H1 (cell line): ENCODE results near the gene ZNF155. TPM values are rescaled to one million over a fixed set of nuclear protein-coding genes. Genes with fewer than 3 reads are reported as not detected.

Experiments used
- CHD7 ChIP-seq: fragments of 300-600 bp; sonication (generic); IDR thresholded peaks from 2 replicates; pipeline ENCODE4 v1.7.1; 2012; ENCODE audit warnings: low read length, moderate library complexity, mild to moderate bottlenecking, inconsistent platforms; ENCODE audit not compliant: insufficient replicate concordance
- E2F6 ChIP-seq: IDR thresholded peaks from 2 replicates; pipeline ENCODE4 v1.6.1; 2012; ENCODE audit warnings: inconsistent platforms
- FOSL1 ChIP-seq: IDR thresholded peaks from 2 replicates; pipeline ENCODE4 v1.6.1; 2011; ENCODE audit warnings: mild to moderate bottlenecking, low read depth, low read length, moderate library complexity; ENCODE audit not compliant: insufficient read depth
- JUN ChIP-seq: IDR thresholded peaks from 2 replicates; pipeline ENCODE4 v1.6.1; 2011; ENCODE audit warnings: low read depth, mild to moderate bottlenecking, improper control_type of control experiment, low read length
- POLR2A ChIP-seq, 2 experiments: IDR thresholded peaks; 1 replicate in 1 of 2; 2 replicates in 1 of 2; pipeline ENCODE4 v1.6.1; 2011; ENCODE audit warnings: low read depth in 2 of 2, low read length in 2 of 2, mild to moderate bottlenecking in 2 of 2; ENCODE audit errors: control extremely low read depth in 1 of 2
- RBBP5 ChIP-seq: IDR thresholded peaks from 2 replicates; pipeline ENCODE4 v1.7.1; 2012; ENCODE audit warnings: low read depth, mild to moderate bottlenecking, inconsistent platforms, low read length, moderate library complexity, borderline replicate concordance
- TCF12 ChIP-seq: IDR thresholded peaks from 2 replicates; pipeline ENCODE4 v1.6.1; 2011; ENCODE audit warnings: low read depth, mild to moderate bottlenecking, low read length
- USF2 ChIP-seq: IDR thresholded peaks from 2 replicates; pipeline ENCODE4 v1.6.1; 2011; ENCODE audit warnings: low read length, improper control_type of control experiment
- polyA plus RNA-seq, 7 experiments: library from polyadenylated mRNA; depleted of rRNA in 3 of 7; stranded (reverse) in 5 of 7; unstranded in 2 of 7; fragments of >200 nt in 5 of 7; fragments of 200-250 nt in 2 of 7; gene quantifications; 1 replicate in 5 of 7; 2 replicates in 1 of 7; 4 replicates in 1 of 7; pipeline versions ENCODE4 v1.2.1 to v1.2.3, GENCODE V29; 2011 to 2013; ENCODE audit warnings: missing spikeins in 2 of 7, mixed read lengths in 2 of 7
- total RNA-seq: library from RNA; stranded (reverse); fragmentation: NEBNext Ultra II Directional; extraction: Animal tissue kit (Norgen Biotek cat#: 25700); gene quantifications from 2 replicates; pipeline ENCODE4 v1.2.1, GENCODE V29; 2021

The ZNF155 gene
- total and polyA plus RNA-seq, 2 of the 8 experiments (the other 6 are each of a cell fraction or from before 2014, with no cell fraction given), result 3.1 to 9.0 TPM

GRCh38 chr19:44026622-44027021 lies 42.6 kb downstream of the ZNF155 start (continued):
- TF ChIP-seq CHD7 (no peak), POLR2A (IDR thresholded peaks at IDR 0.05; ENCODE audit: control extremely low read depth in 1 of 2, low read depth in 2 of 2, low read length in 2 of 2) (no peak), TCF12 (no peak), USF2 (no peak), FOSL1 (no peak), RBBP5 (no peak), JUN (no peak), E2F6 (no peak)
